ENCODE measurements around the gene EPHA10.

DNA sequence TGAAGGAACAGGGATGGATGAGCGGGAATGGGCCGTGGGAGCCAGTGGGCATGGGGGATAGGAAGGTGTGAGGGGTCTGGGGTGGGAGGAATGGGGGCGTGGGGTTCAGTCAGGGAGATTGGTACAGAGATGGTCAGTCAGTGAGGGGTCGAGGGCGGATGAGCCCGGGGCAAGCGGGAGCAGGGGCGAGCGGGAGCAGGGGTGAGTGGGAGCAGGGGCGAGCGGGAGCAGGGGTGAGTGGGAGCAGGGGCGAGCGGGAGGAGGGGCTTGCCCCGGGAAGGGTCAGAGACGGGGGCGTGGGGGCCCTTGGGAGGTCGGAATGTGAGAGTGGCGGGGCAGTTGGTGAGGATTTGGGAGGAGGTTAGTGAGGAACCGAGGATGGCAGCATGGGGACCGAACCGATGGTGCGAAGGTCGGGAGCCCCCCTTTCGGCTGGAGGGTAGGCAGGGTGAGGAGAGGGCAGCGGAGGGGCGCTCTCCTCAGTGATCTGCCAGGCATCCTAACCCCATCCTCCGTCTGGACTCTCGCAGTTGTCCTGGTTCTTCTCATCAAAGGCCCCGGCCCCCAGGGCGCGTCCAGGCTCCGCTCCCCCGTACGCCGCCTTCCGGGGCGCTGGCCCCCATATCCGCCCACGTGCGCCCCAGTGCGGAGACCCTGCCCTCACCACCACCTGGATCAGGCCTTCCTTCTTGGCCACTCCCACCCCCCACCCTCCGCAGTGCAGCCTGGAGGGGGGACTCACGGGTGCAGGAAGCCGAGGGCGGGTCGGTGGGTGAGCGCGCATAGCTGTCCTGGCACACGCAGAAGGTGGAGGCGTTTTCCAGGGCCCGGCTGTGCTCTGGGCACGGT, 11.2 kb downstream of the EPHA10 start:
- TF ChIP-seq, protein P1, sequence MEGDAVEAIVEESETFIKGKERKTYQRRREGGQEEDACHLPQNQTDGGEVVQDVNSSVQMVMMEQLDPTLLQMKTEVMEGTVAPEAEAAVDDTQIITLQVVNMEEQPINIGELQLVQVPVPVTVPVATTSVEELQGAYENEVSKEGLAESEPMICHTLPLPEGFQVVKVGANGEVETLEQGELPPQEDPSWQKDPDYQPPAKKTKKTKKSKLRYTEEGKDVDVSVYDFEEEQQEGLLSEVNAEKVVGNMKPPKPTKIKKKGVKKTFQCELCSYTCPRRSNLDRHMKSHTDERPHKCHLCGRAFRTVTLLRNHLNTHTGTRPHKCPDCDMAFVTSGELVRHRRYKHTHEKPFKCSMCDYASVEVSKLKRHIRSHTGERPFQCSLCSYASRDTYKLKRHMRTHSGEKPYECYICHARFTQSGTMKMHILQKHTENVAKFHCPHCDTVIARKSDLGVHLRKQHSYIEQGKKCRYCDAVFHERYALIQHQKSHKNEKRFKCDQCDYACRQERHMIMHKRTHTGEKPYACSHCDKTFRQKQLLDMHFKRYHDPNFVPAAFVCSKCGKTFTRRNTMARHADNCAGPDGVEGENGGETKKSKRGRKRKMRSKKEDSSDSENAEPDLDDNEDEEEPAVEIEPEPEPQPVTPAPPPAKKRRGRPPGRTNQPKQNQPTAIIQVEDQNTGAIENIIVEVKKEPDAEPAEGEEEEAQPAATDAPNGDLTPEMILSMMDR (IDR thresholded peaks at IDR 0.05): no peak
- TF ChIP-seq POLR2A (IDR thresholded peaks at IDR 0.05): no peak

All from testis (tissue), 2 donors.